GM12878 (cell line): Measurements from ENCODE around the gene CCDC201. TPM values are rescaled to one million over a fixed set of nuclear protein-coding genes. Genes with fewer than 3 reads are reported as not detected.

ENCODE experiments used
- ATAC-seq: fragments of 200-7000 bp; cut with Tn5 transposase; 3 replicates; pipeline ENCODE4 v1.9.1; 2020; ENCODE audit warnings: mild to moderate bottlenecking, moderate library complexity
- BruUV-seq: library from RNA; stranded (reverse); fragments of 400-500 nt; replicated peaks from 2 replicates; lab custom pipeline; 2021; lab: Mats Ljungman, UMichigan
- CTCF ChIA-PET: fragments of 300-600 bp; sonication (Branson Sonifier 250); formaldehyde crosslinking; extraction: SDS; loops from one replicate; lab custom pipeline; 2021; ENCODE audit warnings: inconsistent platforms; lab: Yijun Ruan, JAX
- POLR2A ChIA-PET: fragments of 350-600 bp; formaldehyde crosslinking; extraction: SDS; loops from one replicate; lab custom pipeline; 2021; ENCODE audit warnings: inconsistent platforms; lab: Charles Lee
- RAD21 ChIA-PET: fragments of 300-600 bp; sonication (Branson Sonifier 250); formaldehyde crosslinking; loops from one replicate; lab custom pipeline; 2023; ENCODE audit warnings: antibody characterized with exemption; ENCODE audit not compliant: unreplicated experiment; lab: Charles Lee
- SMC1A ChIA-PET: fragments of 300-600 bp; sonication (Branson Sonifier 250); formaldehyde crosslinking; loops from one replicate; lab custom pipeline; 2023; ENCODE audit not compliant: unreplicated experiment, uncharacterized antibody; lab: Charles Lee
- DNase-seq: peaks from one replicate; pipeline ENCODE4 v3.0.0-alpha.2; 2011; ENCODE audit warnings: low read depth, low spot score
- FAIRE-seq: peaks from 3 replicates; lab custom pipeline; 2011; peaks lifted over from hg19 to GRCh38; lab: Jason Lieb, UNC
- H2AFZ ChIP-seq: 2 replicates; pipeline ENCODE4 v1.6.0; 2011; ENCODE audit warnings: low read depth, low read length, control low read depth; ENCODE audit not compliant: control insufficient read depth
- H3K27ac ChIP-seq: 2 replicates; pipeline ENCODE4 v1.5.1; 2011; ENCODE audit warnings: control low read depth; ENCODE audit not compliant: control insufficient read depth, insufficient read depth
- H3K27me3 ChIP-seq, 2 experiments: replicated peaks in 1 of 2; 2 replicates each; pipeline versions ENCODE4 v1.6.0 to v1.6.1; 2011; ENCODE audit warnings: low read length in 1 of 2; ENCODE audit not compliant: control insufficient read depth in 2 of 2, insufficient read depth in 2 of 2
- H3K36me3 ChIP-seq, 2 experiments: 2 replicates each; pipeline ENCODE4 v1.5.1; 2011; ENCODE audit warnings: low read length in 1 of 2; ENCODE audit not compliant: control insufficient read depth in 2 of 2, insufficient read depth in 2 of 2
- H3K4me1 ChIP-seq: 2 replicates; pipeline ENCODE4 v1.6.1; 2011; ENCODE audit warnings: mild to moderate bottlenecking, low read length, moderate library complexity, mixed read lengths; ENCODE audit not compliant: control insufficient read depth, insufficient read depth
- H3K4me2 ChIP-seq: 2 replicates; pipeline ENCODE4 v1.6.0; 2011; ENCODE audit warnings: control low read depth; ENCODE audit not compliant: control insufficient read depth, insufficient read depth
- H3K4me3 ChIP-seq: fragments of 200-600 bp; sonication (generic); 2 replicates; pipeline ENCODE4 v1.5.1; 2016
- H3K79me2 ChIP-seq: 2 replicates; pipeline ENCODE4 v1.6.0; 2011; ENCODE audit warnings: low read length; ENCODE audit not compliant: control insufficient read depth, insufficient read depth
- H3K9ac ChIP-seq: 2 replicates; pipeline ENCODE4 v1.8.0; 2011; ENCODE audit warnings: low read length, control low read depth, mixed read lengths; ENCODE audit not compliant: control insufficient read depth, insufficient read depth
- H3K9me3 ChIP-seq: replicated peaks from 3 replicates; pipeline ENCODE4 v1.5.1; 2011; ENCODE audit warnings: mild to moderate bottlenecking, low read length; ENCODE audit not compliant: control insufficient read depth, insufficient read depth
- H4K20me1 ChIP-seq: 2 replicates; pipeline ENCODE4 v1.6.0; 2011; ENCODE audit not compliant: control insufficient read depth, insufficient read depth
- BCL11A ChIP-seq: IDR thresholded peaks from 2 replicates; pipeline ENCODE4 v1.6.1; 2011; ENCODE audit warnings: low read depth, low read length
- CHD1 ChIP-seq: IDR thresholded peaks from 2 replicates; pipeline ENCODE4 v1.6.1; 2012; ENCODE audit warnings: low read depth, low read length, improper control_type of control experiment
- CHD2 ChIP-seq: IDR thresholded peaks from 2 replicates; pipeline ENCODE4 v1.6.1; 2011; ENCODE audit warnings: low read depth, low read length, improper control_type of control experiment, borderline replicate concordance
- ETV6 ChIP-seq, 2 experiments: fragments of 450-650 bp in 1 of 2; IDR thresholded peaks in 1 of 2; conservative IDR thresholded peaks in 1 of 2; 2 replicates each; pipeline ENCODE4 v1.6.1; 2014; ENCODE audit warnings: antibody characterized with exemption in 1 of 2, borderline replicate concordance in 1 of 2, low read depth in 1 of 2, mild to moderate bottlenecking in 1 of 2, moderate library complexity in 1 of 2
- HSF1 ChIP-seq: fragments of 150-350 bp; IDR thresholded peaks from 2 replicates; pipeline ENCODE4 v1.6.1; 2014; ENCODE audit warnings: mild to moderate bottlenecking, low read depth, low read length
- MYC ChIP-seq: IDR thresholded peaks from 2 replicates; pipeline ENCODE4 v1.6.1; 2011; ENCODE audit warnings: mild to moderate bottlenecking, low read length, moderate library complexity, inconsistent platforms; ENCODE audit not compliant: insufficient read depth, insufficient replicate concordance, insufficient read length, severe bottlenecking
- POLR2AphosphoS2 ChIP-seq: IDR thresholded peaks from 2 replicates; pipeline ENCODE4 v1.6.1; 2011; ENCODE audit warnings: low read depth, mild to moderate bottlenecking, low read length, improper control_type of control experiment, moderate library complexity
- RAD51 ChIP-seq: fragments of 450-650 bp; IDR thresholded peaks from 2 replicates; pipeline ENCODE4 v1.6.1; 2016; ENCODE audit warnings: moderate library complexity, mild to moderate bottlenecking, inconsistent platforms
- SKIL ChIP-seq: fragments of 450-650 bp; IDR thresholded peaks from 2 replicates; pipeline ENCODE4 v1.6.1; 2017; ENCODE audit warnings: mild to moderate bottlenecking, low read depth, inconsistent platforms; ENCODE audit not compliant: poor library complexity, severe bottlenecking
- SPI1 ChIP-seq: IDR thresholded peaks from 2 replicates; pipeline ENCODE4 v1.6.1; 2011; ENCODE audit warnings: low read depth, mild to moderate bottlenecking, low read length, moderate library complexity, borderline replicate concordance; ENCODE audit not compliant: insufficient read depth
- STAT1 ChIP-seq: fragments of 450-650 bp; conservative IDR thresholded peaks from 2 replicates; pipeline ENCODE4 v1.6.1; 2014; ENCODE audit warnings: antibody characterized with exemption, mild to moderate bottlenecking
- STAT3 ChIP-seq: IDR thresholded peaks from 2 replicates; pipeline ENCODE4 v1.6.1; 2011; ENCODE audit warnings: low read depth, low read length, improper control_type of control experiment
- ZNF207 ChIP-seq: fragments of 450-650 bp; IDR thresholded peaks from 2 replicates; pipeline ENCODE4 v1.6.1; 2014; ENCODE audit warnings: antibody characterized with exemption, mild to moderate bottlenecking, borderline replicate concordance
- ZZZ3 ChIP-seq: IDR thresholded peaks from 2 replicates; pipeline ENCODE4 v1.6.1; 2011; ENCODE audit warnings: low read depth; ENCODE audit not compliant: control insufficient read depth, insufficient read length
- WGBS: methylation state at CpG from one replicate; pipeline ENCODE4 v1.1.6; 2016; ENCODE audit warnings: low lambda C conversion rate; ENCODE audit not compliant: insufficient replicate concordance, insufficient coverage; ENCODE audit errors: missing lambda C conversion rate; 5-methylcytosine and 5-hydroxymethylcytosine counted together
- in situ Hi-C: fragments of 300-500 bp; cut with MboI; formaldehyde crosslinking; loops from 9 replicates; pipeline ENCODE4 v1.14.3; 2018; ENCODE audit warnings: mixed read lengths
- intact Hi-C: fragments of 100-400 bp; cut with micrococcal nuclease; formaldehyde crosslinking; loops from one replicate; pipeline ENCODE4 v1.14.2; 2022; ENCODE audit not compliant: unreplicated experiment
- polyA plus RNA-seq, 11 experiments: library from polyadenylated mRNA; depleted of rRNA in 4 of 11; unstranded in 6 of 11; stranded (reverse) in 5 of 11; fragments of >200 nt; fragmentation: Nextera tagmentation in 4 of 11; fragmentation: Illumina TruSeq in 1 of 11; extraction: Ambion mirVana in 4 of 11; extraction: Trizol in 1 of 11; gene quantifications; 1 replicate in 1 of 11; 2 replicates in 10 of 11; pipeline versions ENCODE4 v1.2.1 to v1.2.3, GENCODE V29; 2011 to 2016; ENCODE audit warnings: inconsistent platforms in 2 of 11, missing spikeins in 2 of 11, low read depth in 1 of 11
- total RNA-seq, 4 experiments: library from RNA; depleted of rRNA in 3 of 4; stranded (reverse); fragments of >200 nt in 3 of 4; fragmentation: Illumina TruSeq in 1 of 4; extraction: Trizol in 1 of 4; gene quantifications; 2 replicates each; pipeline versions ENCODE4 v1.2.1 to v1.2.3, GENCODE V29; 2013 to 2021
- TF ChIP-seq, protein P1 (sequence below): fragments of 450-650 bp; IDR thresholded peaks from 2 replicates; pipeline ENCODE4 v1.6.1; 2014; ENCODE audit warnings: mild to moderate bottlenecking
- TF ChIP-seq, protein P2 (sequence below): fragments of 450-650 bp; formaldehyde crosslinking; IDR thresholded peaks from 2 replicates; pipeline ENCODE4 v1.4.0; 2022; ENCODE audit warnings: mild to moderate bottlenecking, moderate library complexity

CCDC201 gene
- total and polyA plus RNA-seq, 10 of the 15 experiments (the other 5 are each of a cell fraction or from before 2014, with no cell fraction given): 0.10 TPM; not detected in 9

- Histone ChIP-seq H3K9ac (no peak overlapping the region), H3K79me2 (no peaks in the 10 kb centered on the region), H3K4me1 (no peaks in the 10 kb centered on the region), H4K20me1 (no peaks in the 10 kb centered on the region), H3K36me3 (no peaks in the 10 kb centered on the region), H3K27ac (no peak overlapping the region), H3K4me2 (no peak overlapping the region), H2AFZ (no peak overlapping the region), H3K27me3 (peaks cover 0 to 1% of the 10 kb centered on the region in 2 experiments; a peak in 1 of 4 replicates), H3K9me3 (no peaks in the 10 kb centered on the region; the same call in 2 of the 3 replicates), H3K4me3 (no peak overlapping the region)
- no TSS peak for BruUV-seq
- FAIRE-seq (no peak), ATAC-seq (no peak), DNase-seq (no peak)
- RAD21 ChIA-PET: no interaction called here
- in situ Hi-C loops: no loop called here
- 37% methylated on average over 7 of the region's 7 CpGs for WGBS
- POLR2A ChIA-PET: no interaction called here
- SMC1A ChIA-PET: no interaction called here
- intact Hi-C loops: no loop called here
- CTCF ChIA-PET: no interaction called here
- TF ChIP-seq POLR2AphosphoS2 (no peak), BCL11A (no peak), ETV6 (conservative IDR thresholded peaks at IDR 0.05 in 1 of 2, IDR thresholded peaks at IDR 0.05 in 1 of 2; ENCODE audit: borderline replicate concordance in 1 of 2, low read depth in 1 of 2) (no peak), CHD2 (no peak), SKIL (no peak), SPI1 (no peak), ZZZ3 (no peak), RAD51 (no peak), STAT3 (no peak), HSF1 (no peak), MYC (no peak), CHD1 (no peak), STAT1 (no peak), ZNF207 (no peak)
- TF ChIP-seq, protein P1, sequence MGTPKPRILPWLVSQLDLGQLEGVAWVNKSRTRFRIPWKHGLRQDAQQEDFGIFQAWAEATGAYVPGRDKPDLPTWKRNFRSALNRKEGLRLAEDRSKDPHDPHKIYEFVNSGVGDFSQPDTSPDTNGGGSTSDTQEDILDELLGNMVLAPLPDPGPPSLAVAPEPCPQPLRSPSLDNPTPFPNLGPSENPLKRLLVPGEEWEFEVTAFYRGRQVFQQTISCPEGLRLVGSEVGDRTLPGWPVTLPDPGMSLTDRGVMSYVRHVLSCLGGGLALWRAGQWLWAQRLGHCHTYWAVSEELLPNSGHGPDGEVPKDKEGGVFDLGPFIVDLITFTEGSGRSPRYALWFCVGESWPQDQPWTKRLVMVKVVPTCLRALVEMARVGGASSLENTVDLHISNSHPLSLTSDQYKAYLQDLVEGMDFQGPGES: no peak
- TF ChIP-seq, protein P2, sequence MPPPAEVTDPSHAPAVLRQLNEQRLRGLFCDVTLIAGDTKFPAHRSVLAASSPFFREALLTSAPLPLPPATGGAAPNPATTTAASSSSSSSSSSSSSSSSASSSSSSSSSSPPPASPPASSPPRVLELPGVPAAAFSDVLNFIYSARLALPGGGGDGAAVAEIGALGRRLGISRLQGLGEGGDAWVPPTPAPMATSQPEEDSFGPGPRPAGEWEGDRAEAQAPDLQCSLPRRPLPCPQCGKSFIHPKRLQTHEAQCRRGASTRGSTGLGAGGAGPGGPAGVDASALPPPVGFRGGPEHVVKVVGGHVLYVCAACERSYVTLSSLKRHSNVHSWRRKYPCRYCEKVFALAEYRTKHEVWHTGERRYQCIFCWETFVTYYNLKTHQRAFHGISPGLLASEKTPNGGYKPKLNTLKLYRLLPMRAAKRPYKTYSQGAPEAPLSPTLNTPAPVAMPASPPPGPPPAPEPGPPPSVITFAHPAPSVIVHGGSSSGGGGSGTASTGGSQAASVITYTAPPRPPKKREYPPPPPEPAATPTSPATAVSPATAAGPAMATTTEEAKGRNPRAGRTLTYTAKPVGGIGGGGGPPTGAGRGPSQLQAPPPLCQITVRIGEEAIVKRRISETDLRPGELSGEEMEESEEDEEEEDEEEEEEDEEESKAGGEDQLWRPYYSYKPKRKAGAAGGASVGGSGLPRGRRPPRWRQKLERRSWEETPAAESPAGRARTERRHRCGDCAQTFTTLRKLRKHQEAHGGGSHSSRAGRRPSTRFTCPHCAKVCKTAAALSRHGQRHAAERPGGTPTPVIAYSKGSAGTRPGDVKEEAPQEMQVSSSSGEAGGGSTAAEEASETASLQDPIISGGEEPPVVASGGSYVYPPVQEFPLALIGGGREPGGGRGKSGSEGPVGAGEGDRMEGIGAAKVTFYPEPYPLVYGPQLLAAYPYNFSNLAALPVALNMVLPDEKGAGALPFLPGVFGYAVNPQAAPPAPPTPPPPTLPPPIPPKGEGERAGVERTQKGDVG (CRISPR knock-in tag): no peak
Measured at GRCh38 chr7:45880433-45880860, 7.6 kb upstream of the CCDC201 start.
